NB4 (cell line): ENCODE measurements around the gene HDGF.

Experiments
- CTCF ChIP-seq: IDR thresholded peaks from one replicate; pipeline ENCODE4 v1.5.1; 2012; ENCODE audit warnings: low read depth, low read length
- MAX ChIP-seq: IDR thresholded peaks from 2 replicates; pipeline ENCODE4 v1.6.1; 2011; ENCODE audit warnings: low read depth, low read length
- MYC ChIP-seq: IDR thresholded peaks from 2 replicates; pipeline ENCODE4 v1.6.1; 2011; ENCODE audit warnings: low read depth, low read length
- POLR2A ChIP-seq: IDR thresholded peaks from 2 replicates; pipeline ENCODE4 v1.6.1; 2011; ENCODE audit warnings: mild to moderate bottlenecking; ENCODE audit not compliant: insufficient read length; ENCODE audit errors: extremely low read depth

- no peak for TF ChIP-seq CTCF
- no peak for TF ChIP-seq POLR2A
- no peak for TF ChIP-seq MAX
- TF ChIP-seq MYC = no peak
Observed at GRCh38 chr1:156796340-156797097, 45.0 kb upstream of the HDGF start.
